IMR-90 (cell line): ENCODE results near the gene L1TD1.

Experiments
- CEBPB ChIP-seq: IDR thresholded peaks from 2 replicates; pipeline ENCODE4 v1.6.1; 2012; ENCODE audit warnings: low read depth, low read length, improper control_type of control experiment
- CHD1 ChIP-seq: IDR thresholded peaks from 2 replicates; pipeline ENCODE4 v1.6.1; 2012; ENCODE audit warnings: low read depth, low read length, improper control_type of control experiment
- CTCF ChIP-seq: conservative IDR thresholded peaks from 2 replicates; pipeline ENCODE4 v1.5.1; 2012; ENCODE audit warnings: mild to moderate bottlenecking, low read depth, low read length, improper control_type of control experiment
- ELK1 ChIP-seq: fragments of 150-350 bp; IDR thresholded peaks from 2 replicates; pipeline ENCODE4 v1.6.1; 2016; ENCODE audit warnings: low read depth, mild to moderate bottlenecking, low read length, moderate library complexity, borderline replicate concordance
- FOS ChIP-seq: fragments of 150-350 bp; IDR thresholded peaks from 2 replicates; pipeline ENCODE4 v1.6.1; 2016; ENCODE audit warnings: low read depth, low read length
- MAFK ChIP-seq: IDR thresholded peaks from 2 replicates; pipeline ENCODE4 v1.6.1; 2012; ENCODE audit warnings: low read depth, low read length, improper control_type of control experiment
- MXI1 ChIP-seq: IDR thresholded peaks from 2 replicates; pipeline ENCODE4 v1.6.1; 2012; ENCODE audit warnings: low read depth, mild to moderate bottlenecking, low read length, moderate library complexity, borderline replicate concordance
- POLR2A ChIP-seq: IDR thresholded peaks from 2 replicates; pipeline ENCODE4 v1.6.1; 2012; ENCODE audit warnings: mild to moderate bottlenecking, low read depth, low read length
- RAD21 ChIP-seq: IDR thresholded peaks from 2 replicates; pipeline ENCODE4 v1.6.1; 2012; ENCODE audit warnings: low read length, improper control_type of control experiment
- RCOR1 ChIP-seq: IDR thresholded peaks from 2 replicates; pipeline ENCODE4 v1.6.1; 2012; ENCODE audit warnings: mild to moderate bottlenecking, low read length, improper control_type of control experiment; ENCODE audit not compliant: insufficient replicate concordance
- RFX5 ChIP-seq: IDR thresholded peaks from 2 replicates; pipeline ENCODE4 v1.8.0; 2012; ENCODE audit warnings: low read depth, mild to moderate bottlenecking, low read length, moderate library complexity
- SMC3 ChIP-seq: fragments of 150-350 bp; IDR thresholded peaks from 2 replicates; pipeline ENCODE4 v1.6.1; 2016; ENCODE audit warnings: low read depth, mild to moderate bottlenecking, antibody characterized with exemption, low read length, moderate library complexity

GRCh38 chr1:62238507-62238906, 43.9 kb downstream of the L1TD1 start:
- TF ChIP-seq POLR2A (no peak), CTCF (no peak), MAFK (no peak), RAD21 (no peak), CEBPB (no peak), ELK1 (no peak), SMC3 (no peak), CHD1 (no peak), MXI1 (no peak), RCOR1 (no peak), RFX5 (no peak), FOS (no peak)
